Dermis microvascular lymphatic vessel endothelial cell (primary cell): ENCODE data around the gene DDX59. TPM values are rescaled to one million over a fixed set of nuclear protein-coding genes. Genes with fewer than 3 reads are reported as not detected.
"Not testable (repeated sequence)": the region's sequence is repeated elsewhere in the genome, so short reads cannot be mapped to it uniquely, and the experiment has no call there.

ENCODE experiments used
- DNase-seq, 2 donors: peaks; one replicate each; pipeline versions ENCODE4 v3.0.0 to v3.0.0-alpha.2; 2010; ENCODE audit warnings: low read depth in 2 of 2
- total RNA-seq: library from RNA; depleted of rRNA; stranded (reverse); fragments of >200 nt; gene quantifications from 2 replicates; pipeline ENCODE4 v1.2.1, GENCODE V29; 2014

The DDX59 gene
- total RNA-seq, 1 donor from 2014 or later = 10.1 TPM

DNA sequence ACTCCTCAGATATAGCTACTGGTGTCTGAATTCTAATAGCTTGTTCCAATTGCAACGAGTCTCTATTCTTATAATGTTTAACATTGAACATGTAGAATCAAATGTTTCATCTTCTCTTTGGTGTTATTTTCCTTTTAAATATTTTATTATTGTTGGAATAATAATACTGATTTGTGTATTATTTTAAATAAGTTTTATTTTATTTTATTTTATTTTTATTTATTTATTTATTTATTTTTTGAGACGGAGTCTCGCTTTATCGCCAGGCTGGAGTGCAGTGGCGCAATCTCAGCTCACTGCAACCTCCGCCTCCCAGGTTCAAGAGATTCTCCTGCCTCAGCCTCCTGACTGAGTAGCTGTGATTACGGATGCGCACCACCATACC, 39.2 kb downstream of the DDX59 start:
- DNase-seq = not testable (repeated sequence)

DNA sequence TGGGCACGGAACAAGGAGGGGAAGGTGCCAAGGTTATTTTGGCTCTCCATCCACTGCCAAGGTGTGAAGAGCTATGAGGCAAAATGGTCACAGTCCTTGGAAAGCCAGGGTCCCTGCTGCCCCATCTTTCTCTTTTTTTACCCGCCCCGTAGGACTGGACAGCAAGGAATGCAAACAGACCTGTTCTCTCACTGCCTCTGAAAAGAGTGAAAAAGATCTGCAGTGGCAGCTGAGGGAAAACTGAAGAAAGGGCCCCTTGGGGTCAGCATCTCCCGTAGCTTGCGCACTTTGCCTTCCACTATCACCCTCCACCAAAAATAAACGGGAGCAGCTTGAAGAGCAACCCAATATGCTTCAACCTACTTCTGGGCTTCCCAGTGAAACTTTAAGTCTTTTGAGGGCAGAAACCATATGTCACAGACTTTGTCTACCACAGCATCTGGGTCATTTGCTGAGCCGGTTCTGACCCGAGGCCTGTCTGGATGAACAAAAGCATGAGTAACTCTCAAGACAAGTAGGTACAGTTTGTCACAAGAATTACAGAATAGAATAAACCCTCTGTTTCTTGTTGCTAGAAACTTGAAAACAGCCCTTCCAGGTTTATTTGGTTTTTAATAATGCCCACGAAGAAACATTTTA, 39.7 kb downstream of the DDX59 start:
- no peak for DNase-seq

DNA sequence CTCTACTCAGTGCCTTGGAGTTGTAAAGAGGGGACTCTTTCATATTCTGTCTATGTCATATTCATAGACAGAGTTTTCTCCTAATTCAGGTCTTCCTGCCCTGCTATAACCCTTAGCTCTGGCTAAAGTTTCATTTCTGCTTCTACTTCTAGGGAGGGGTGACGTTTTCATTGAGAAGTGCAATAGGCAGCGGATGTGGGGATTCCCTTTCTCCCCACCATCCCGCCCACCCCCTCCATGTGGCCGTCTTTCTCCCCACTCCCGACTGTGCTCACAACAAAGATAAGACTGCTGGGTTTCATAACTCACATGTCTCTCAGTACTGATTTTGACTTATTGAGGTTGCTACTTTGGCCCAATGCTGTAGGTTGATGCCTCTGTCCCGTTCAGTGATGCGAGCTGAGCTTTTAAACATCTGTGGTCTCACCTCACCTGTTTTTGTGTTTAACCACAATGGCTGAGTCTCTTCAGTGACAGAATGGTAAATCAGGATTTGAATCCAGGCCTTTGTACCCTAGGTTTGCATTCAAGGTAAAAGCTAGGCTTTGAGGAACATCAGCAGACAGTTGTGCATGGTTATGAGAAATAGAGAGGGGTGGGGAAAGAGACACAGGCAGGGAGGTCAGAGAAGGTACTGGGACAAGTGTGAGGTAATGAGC, 41.4 kb downstream of the DDX59 start:
- no peak for DNase-seq

DNA sequence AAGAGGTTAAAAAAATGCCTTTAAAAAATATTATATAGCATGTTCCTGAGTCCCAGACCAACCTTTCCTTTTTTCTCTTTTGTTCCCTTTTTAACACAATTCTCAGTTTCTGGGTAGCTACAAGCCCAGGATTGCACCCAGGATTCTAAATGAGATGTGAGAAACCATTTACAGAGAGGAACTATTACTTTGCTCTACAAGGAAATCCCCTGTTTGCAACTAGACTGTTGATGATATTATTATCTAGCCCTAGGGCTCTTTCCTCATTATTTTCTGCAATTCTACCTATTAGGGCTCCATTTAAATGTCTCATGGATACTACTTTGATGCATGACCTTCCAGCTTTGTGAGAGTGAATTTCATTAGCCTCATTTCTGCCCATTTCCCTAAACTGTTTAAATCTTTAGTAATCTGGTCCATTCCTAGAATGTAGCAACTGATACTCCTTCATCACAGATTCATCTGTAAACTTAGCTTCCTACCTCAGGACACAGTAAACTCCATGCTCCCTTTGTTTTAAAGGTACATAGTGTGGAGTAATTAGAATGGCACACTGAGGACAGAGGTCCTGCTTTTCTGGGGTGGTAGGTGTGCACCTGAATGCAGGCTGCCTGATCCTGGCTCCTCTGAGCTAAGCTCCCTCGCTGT, 42.0 kb downstream of the DDX59 start:
- DNase-seq = no peak

DNA sequence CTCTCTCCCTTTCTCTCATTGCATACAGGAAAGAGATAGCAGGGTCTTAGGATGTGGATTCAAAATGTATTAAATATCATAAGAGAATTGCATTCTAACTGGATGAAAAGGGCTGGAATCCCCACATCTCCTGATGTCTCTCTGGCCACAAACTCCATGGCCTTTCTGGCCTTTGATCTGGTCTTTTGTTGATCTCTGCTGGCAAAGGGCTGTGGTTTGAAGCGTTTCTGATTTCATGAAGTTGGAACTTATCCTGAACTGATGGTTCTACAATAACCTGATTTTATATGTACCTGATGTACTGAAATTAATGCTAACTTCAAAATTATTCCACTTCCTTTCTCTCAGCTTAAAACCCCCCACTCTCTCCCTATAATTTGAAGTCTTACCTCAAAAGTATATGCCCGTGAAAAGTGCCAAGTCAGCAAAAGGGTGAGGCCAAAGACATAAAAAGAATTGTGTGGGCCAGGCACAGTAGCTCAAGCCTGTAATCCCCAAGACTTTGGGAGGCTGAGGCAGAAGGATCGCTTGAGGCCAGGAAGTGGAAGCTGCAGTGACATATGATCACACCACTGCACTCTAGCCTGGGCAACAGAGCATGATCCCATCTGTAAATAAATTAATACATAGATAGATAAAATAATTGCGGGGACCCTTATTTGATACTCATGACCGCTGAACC, 42.7 kb downstream of the DDX59 start:
- no peak for DNase-seq

DNA sequence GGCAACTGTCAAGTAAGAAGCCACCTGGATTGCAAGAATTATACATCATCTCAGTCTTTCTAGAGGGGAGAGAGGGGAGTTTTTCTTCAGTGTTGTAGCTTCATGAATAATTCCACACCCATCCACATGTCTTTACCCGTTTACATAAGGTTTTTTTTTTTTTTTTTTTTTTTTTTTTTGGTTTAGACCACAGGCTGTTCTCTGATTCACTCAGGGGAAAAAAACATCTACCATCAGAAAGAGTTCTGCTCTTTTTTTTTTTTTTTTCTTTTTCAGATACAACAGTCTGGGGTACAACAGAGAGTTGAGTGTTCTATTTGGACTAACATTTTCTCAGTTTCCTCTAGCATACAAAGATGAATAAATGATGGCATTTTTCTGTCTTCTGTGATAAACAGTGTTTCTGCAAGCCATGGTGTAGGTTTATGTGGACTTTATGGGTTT, 44.3 kb downstream of the DDX59 start:
- DNase-seq = no peak

DNA sequence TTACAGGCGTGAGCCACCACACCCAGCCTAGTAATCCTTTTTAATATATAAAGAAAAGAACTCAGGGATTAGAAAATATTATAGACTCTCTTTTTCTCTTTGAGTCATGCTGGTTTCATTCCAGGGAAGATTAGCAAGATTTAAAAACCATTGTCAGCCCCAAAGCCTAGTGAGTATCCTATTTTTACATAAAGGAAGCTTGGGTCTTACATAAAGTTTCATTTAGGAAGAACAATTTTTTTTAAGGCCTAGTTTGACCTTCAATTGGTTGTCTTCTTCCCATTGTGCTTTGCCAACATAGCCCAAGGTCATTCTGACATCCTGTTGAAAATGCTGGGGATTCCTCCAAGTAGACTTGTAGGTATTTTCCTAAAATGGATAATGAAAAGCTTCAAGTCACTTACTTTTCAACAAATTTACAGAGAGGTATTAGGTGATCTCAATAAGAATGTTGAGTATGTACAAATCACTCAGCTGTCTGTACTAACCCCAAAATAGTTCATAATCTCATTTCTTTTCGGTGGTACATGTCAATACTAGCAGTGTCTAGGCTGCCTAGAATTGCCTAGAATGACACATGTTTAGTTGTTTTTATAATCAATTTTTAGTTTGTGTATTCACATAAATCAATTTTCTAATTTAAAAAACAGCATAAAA, 44.9 kb downstream of the DDX59 start:
- peak in 1 of 2 donors; percentile 5 for DNase-seq

DNA sequence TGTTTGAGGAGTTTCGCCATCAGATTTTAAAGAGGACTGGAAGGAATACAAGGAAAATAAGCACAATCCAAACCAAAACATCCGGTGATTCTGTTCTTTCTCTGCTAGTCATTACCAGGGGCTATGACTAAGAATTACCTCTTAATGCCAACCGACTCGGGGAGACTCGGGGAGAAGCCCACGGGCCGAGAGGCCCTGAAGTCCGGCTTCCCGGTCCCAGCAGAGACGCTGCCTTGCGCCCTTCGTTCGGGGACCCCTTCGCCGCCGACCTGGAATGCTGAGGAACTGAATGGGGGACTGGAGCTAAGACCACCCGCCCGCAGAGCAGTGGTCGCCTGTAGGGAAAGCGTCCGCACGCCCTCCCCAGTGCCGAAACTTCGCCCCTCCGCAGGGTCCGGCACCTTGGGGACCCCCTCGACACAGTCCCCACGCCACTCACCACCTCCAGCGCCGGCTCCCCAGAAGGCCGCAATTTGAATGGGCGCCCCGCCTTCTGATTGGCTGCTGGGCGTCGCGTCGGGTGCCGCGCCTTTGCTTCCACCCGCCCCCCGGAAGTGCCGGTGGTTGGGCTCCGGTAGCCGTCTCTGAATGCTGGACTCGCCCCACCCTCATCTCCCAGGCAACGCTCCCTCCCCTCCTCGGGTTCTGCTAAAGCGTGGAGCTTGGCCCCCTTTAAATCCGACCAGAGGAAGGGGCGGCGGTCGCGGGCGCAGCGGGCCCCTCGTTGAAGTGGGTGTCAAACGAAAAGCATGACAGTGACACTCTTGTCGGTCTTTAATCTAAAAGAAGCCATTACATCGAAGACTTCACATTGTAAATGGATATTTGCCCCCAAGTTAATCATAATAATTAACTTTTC, 49.2 kb downstream of the DDX59 start, which contains the start of gene KIF14:
KIF14 (minus strand) TSS at position 479 of the 859 bp plus-strand sequence. CDS start 2,028 bp downstream, outside the sequence.
- peak; percentile 59 to 91 for DNase-seq

DNA sequence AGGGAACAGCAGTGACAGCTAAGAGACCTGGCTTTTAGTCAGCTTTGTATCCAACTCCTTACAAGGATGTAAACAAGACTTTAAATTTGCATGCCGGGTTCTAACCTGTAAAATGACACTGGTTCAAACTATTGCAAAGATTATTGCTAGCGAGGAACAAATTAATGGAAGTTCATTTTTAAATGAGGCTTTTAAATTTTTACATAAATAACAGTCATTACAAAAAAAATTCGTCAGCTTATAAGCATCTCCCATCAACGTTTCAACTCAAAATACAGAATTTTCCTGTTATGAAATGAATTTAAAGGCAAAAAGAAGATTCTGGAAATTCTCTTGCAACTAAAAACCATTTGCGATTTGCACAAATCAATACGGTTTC, 49.8 kb downstream of the DDX59 start:
- DNase-seq = no peak

DNA sequence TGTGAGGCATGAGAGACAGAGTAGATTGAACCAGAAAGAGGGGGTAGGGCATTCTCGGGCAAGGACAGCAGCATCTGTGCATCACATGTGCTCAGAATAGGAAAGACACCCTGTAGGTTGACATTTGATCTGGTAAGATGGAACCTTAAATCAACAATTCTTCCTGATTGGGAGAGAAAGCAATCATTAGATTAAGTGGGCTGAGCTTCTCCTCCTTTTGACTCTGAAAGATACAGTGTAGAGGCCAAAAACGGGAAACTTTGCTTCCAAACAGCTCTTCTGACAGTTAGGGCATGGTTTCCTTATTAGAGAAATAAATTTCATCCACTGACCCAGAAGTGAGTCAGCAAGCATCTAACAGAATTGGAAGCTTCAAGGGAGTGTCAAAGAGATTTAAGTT, 58.9 kb downstream of the DDX59 start:
- DNase-seq = no peak

DNA sequence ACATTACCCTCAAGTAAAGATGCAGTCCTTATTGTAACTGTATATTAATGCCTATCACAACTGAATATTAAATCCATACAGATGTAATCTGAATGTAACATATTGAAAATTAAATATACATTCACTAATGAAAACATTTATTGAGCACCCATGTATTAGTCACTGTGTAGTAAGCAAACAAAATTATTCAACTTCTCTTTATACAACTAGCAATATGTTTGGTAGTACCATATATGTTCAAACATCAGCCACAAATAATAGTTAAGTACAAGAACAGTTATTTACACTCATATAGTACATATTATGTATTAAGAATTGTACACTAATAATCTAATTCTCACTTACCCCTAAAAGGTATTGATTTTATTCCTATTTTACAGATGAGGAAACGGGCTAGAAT, 67.1 kb downstream of the DDX59 start:
- no peak for DNase-seq

Other genes with a start within 250 kb of the DDX59 start
- gene KIF14, start 49.2 kb downstream of the DDX59 start, total RNA-seq = 2.1 and 7.4 TPM in 2 replicates
- 22.9 and 29.2 TPM in 2 replicates for gene CAMSAP2, start 69.0 kb upstream of the DDX59 start, total RNA-seq
- gene GPR25, start 203.1 kb upstream of the DDX59 start, total RNA-seq = not detected in 2 replicates
- under 0.01 TPM in 1 of 2 replicates, not detected in the other for gene INAVA, start 225.0 kb upstream of the DDX59 start, total RNA-seq